ENCODE measurements around the gene C22orf31. TPM values are rescaled to one million over a fixed set of nuclear protein-coding genes. Genes with fewer than 3 reads are reported as not detected.

Gene C22orf31
- total RNA-seq, 6 experiments from 2014 or later = not detected

GRCh38 chr22:29012952-29013351, 48.7 kb downstream of the C22orf31 start:
- DNase-seq = no peak
- no peak for TF ChIP-seq CTCF (IDR thresholded peaks at IDR 0.05)
- Mint-ChIP-seq H3K27me3 (ENCODE audit: insufficient read depth) (no peaks in the 10 kb centered on the region), H3K36me3 (ENCODE audit: low read depth) (no peaks in the 10 kb centered on the region), H3K4me1 (ENCODE audit: low read depth) (no peaks in the 10 kb centered on the region), H3K4me3 (no peak overlapping the region), H3K9me3 (no peaks in the 10 kb centered on the region), H3K27ac (no peak overlapping the region)

- Mint-ChIP-seq H3K27me3 (ENCODE audit: insufficient read depth) (no peaks in the 10 kb centered on the region), H3K9me3 (no peaks in the 10 kb centered on the region), H3K36me3 (ENCODE audit: low read depth) (no peaks in the 10 kb centered on the region), H3K4me3 (no peak overlapping the region), H3K27ac (no peak overlapping the region), H3K4me1 (ENCODE audit: low read depth) (no peaks in the 10 kb centered on the region)
- TF ChIP-seq CTCF (IDR thresholded peaks at IDR 0.05) = no peak
- DNase-seq = no peak
Measured at GRCh38 chr22:29012101-29012433, 49.6 kb downstream of the C22orf31 start.

GRCh38 chr22:29011240-29012100, 50.2 kb downstream of the C22orf31 start:
- Mint-ChIP-seq H3K27me3 (ENCODE audit: insufficient read depth) (no peaks in the 10 kb centered on the region), H3K27ac (no peak overlapping the region), H3K36me3 (ENCODE audit: low read depth) (no peaks in the 10 kb centered on the region), H3K4me1 (ENCODE audit: low read depth) (no peaks in the 10 kb centered on the region), H3K4me3 (no peak overlapping the region), H3K9me3 (no peaks in the 10 kb centered on the region)
- DNase-seq = no peak
- no peak for TF ChIP-seq CTCF (IDR thresholded peaks at IDR 0.05)

GRCh38 chr22:29009148-29009547, 52.5 kb downstream of the C22orf31 start:
- no peak overlapping the region for H3K4me3 Mint-ChIP-seq
- 0 out of 2 replicates have a peak, but pooled peaks cover 2% of the 10 kb centered on the region for H3K27me3 Mint-ChIP-seq (ENCODE audit: insufficient read depth)
- no peak for DNase-seq
- H3K27ac Mint-ChIP-seq = no peak overlapping the region
- no peak for TF ChIP-seq CTCF (IDR thresholded peaks at IDR 0.05)
- no peaks in the 10 kb centered on the region for H3K9me3 Mint-ChIP-seq
- no peaks in the 10 kb centered on the region for H3K36me3 Mint-ChIP-seq (ENCODE audit: low read depth)
- H3K4me1 Mint-ChIP-seq (ENCODE audit: low read depth) = no peaks in the 10 kb centered on the region

Other genes with a start within 250 kb of the C22orf31 start
- gene ZNRF3, start 178.3 kb downstream of the C22orf31 start, total RNA-seq (2021; fragmentation: NEBNext Ultra II Directional; extraction: Animal tissue kit (Norgen Biotek cat#: 25700)) = 1 to 10 TPM; 3.3 to 4.7 (median 3.6) TPM
- gene KREMEN1, start 11.2 kb upstream of the C22orf31 start, total RNA-seq (2021; fragmentation: NEBNext Ultra II Directional; extraction: Animal tissue kit (Norgen Biotek cat#: 25700)) = 1 to 10 TPM in 1 of 6 experiments, under 1 TPM in 5; 0.50 to 1.1 (median 0.59) TPM
- gene EMID1, start 144.1 kb upstream of the C22orf31 start, total RNA-seq (2021; fragmentation: NEBNext Ultra II Directional; extraction: Animal tissue kit (Norgen Biotek cat#: 25700)) = not detected
- gene RHBDD3, start 206.2 kb upstream of the C22orf31 start, total RNA-seq (2021; fragmentation: NEBNext Ultra II Directional; extraction: Animal tissue kit (Norgen Biotek cat#: 25700)) = 10 to 100 TPM; 19.4 to 24.0 (median 21.0) TPM
- gene EWSR1, start 206.4 kb upstream of the C22orf31 start, total RNA-seq (2021; fragmentation: NEBNext Ultra II Directional; extraction: Animal tissue kit (Norgen Biotek cat#: 25700)) = 100 to 1,000 TPM; 200 to 291 (median 270) TPM
- gene GAS2L1, start 244.8 kb upstream of the C22orf31 start, total RNA-seq (2021; fragmentation: NEBNext Ultra II Directional; extraction: Animal tissue kit (Norgen Biotek cat#: 25700)) = 10 to 100 TPM; 40.5 to 48.8 (median 43.3) TPM

Data from HFFc6 (cell line).